Ishikawa (cell line): ENCODE measurements around the gene AFF4.
A peak's percentile ranks its signal among the peaks of the same experiment; 100 is the strongest.

ENCODE experiments used
- CEBPB ChIP-seq: IDR thresholded peaks from 2 replicates; pipeline ENCODE4 v1.6.1; 2012
- EGR1 ChIP-seq: IDR thresholded peaks from 2 replicates; pipeline ENCODE4 v1.6.1; 2012
- EP300 ChIP-seq: IDR thresholded peaks from 2 replicates; pipeline ENCODE4 v1.6.1; 2012; ENCODE audit warnings: borderline replicate concordance
- FOXM1 ChIP-seq: IDR thresholded peaks from 2 replicates; pipeline ENCODE4 v1.6.1; 2012; ENCODE audit warnings: low read depth, borderline replicate concordance
- MAX ChIP-seq: IDR thresholded peaks from 2 replicates; pipeline ENCODE4 v1.6.1; 2012
- NFIC ChIP-seq: IDR thresholded peaks from 2 replicates; pipeline ENCODE4 v1.6.1; 2012
- RAD21 ChIP-seq: IDR thresholded peaks from 2 replicates; pipeline ENCODE4 v1.6.1; 2012; ENCODE audit warnings: low read depth
- TAF1 ChIP-seq: IDR thresholded peaks from 2 replicates; pipeline ENCODE4 v1.6.1; 2012; ENCODE audit warnings: low read depth, mild to moderate bottlenecking
- TCF12 ChIP-seq: IDR thresholded peaks from 2 replicates; pipeline ENCODE4 v1.6.1; 2012; ENCODE audit warnings: low read depth
- YY1 ChIP-seq: IDR thresholded peaks from 2 replicates; pipeline ENCODE4 v1.6.1; 2012; ENCODE audit warnings: low read depth
- TF ChIP-seq, protein P1 (sequence below): IDR thresholded peaks from 2 replicates; pipeline ENCODE4 v1.6.1; 2012; ENCODE audit warnings: low read depth, mild to moderate bottlenecking
- TF ChIP-seq, protein P2 (sequence below): IDR thresholded peaks from 2 replicates; pipeline ENCODE4 v1.6.1; 2012

DNA sequence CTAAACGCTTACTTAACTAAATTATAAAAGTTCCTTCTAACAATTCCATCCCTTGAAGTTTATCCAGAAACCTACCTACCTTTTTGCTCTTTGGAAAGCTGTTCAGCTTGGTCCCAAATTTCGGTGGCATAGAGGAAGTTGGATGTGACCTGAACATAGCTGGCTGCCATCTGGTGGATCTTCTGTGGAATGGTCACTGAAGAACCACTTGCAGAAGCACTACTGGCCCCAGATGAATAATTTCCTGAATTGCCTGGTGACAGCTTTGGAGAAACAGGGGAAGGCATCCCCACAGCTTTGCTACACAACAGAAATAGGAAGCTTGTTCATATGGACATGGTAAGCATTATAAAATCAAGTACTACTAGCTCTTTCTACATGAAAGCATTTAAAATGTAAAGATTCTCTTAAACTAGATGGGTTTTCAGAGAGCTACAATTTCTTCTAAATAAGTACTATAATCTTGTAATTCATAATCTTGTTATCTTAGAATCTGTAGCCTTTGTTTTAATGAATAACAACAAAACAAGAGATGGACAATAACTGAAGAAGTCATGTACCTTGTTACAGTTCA, 80.1 kb downstream of the AFF4 start:
- TF ChIP-seq RAD21, result peak; percentile 37; the same call in 1 of the 2 replicates
- TF ChIP-seq EGR1, result no peak
- TF ChIP-seq, protein P1, sequence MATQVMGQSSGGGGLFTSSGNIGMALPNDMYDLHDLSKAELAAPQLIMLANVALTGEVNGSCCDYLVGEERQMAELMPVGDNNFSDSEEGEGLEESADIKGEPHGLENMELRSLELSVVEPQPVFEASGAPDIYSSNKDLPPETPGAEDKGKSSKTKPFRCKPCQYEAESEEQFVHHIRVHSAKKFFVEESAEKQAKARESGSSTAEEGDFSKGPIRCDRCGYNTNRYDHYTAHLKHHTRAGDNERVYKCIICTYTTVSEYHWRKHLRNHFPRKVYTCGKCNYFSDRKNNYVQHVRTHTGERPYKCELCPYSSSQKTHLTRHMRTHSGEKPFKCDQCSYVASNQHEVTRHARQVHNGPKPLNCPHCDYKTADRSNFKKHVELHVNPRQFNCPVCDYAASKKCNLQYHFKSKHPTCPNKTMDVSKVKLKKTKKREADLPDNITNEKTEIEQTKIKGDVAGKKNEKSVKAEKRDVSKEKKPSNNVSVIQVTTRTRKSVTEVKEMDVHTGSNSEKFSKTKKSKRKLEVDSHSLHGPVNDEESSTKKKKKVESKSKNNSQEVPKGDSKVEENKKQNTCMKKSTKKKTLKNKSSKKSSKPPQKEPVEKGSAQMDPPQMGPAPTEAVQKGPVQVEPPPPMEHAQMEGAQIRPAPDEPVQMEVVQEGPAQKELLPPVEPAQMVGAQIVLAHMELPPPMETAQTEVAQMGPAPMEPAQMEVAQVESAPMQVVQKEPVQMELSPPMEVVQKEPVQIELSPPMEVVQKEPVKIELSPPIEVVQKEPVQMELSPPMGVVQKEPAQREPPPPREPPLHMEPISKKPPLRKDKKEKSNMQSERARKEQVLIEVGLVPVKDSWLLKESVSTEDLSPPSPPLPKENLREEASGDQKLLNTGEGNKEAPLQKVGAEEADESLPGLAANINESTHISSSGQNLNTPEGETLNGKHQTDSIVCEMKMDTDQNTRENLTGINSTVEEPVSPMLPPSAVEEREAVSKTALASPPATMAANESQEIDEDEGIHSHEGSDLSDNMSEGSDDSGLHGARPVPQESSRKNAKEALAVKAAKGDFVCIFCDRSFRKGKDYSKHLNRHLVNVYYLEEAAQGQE, result no peak
- TF ChIP-seq CEBPB, result no peak
- no peak for TF ChIP-seq EP300
- no peak for TF ChIP-seq TCF12
- TF ChIP-seq MAX, result no peak
- TF ChIP-seq YY1, result no peak
- no peak for TF ChIP-seq NFIC
- TF ChIP-seq FOXM1, result no peak
- TF ChIP-seq, protein P2, sequence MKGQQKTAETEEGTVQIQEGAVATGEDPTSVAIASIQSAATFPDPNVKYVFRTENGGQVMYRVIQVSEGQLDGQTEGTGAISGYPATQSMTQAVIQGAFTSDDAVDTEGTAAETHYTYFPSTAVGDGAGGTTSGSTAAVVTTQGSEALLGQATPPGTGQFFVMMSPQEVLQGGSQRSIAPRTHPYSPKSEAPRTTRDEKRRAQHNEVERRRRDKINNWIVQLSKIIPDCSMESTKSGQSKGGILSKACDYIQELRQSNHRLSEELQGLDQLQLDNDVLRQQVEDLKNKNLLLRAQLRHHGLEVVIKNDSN, result no peak
- TF ChIP-seq TAF1, result no peak
